A172 (cell line): ENCODE data around the gene REPIN1. TPM values are rescaled to one million over a fixed set of nuclear protein-coding genes. Genes with fewer than 3 reads are reported as not detected.

Experiments
- DNase-seq: peaks from one replicate; pipeline ENCODE4 v3.0.0-alpha.2; 2015; ENCODE audit warnings: low spot score
- total RNA-seq: library from RNA; depleted of rRNA; stranded (reverse); fragments of >200 nt; shearing (Covaris generic); gene quantifications from 2 replicates; pipeline ENCODE4 v1.2.3, GENCODE V29; 2014; rRNA removed

The REPIN1 gene
- total RNA-seq = 237 and 258 TPM in 2 replicates

DNA sequence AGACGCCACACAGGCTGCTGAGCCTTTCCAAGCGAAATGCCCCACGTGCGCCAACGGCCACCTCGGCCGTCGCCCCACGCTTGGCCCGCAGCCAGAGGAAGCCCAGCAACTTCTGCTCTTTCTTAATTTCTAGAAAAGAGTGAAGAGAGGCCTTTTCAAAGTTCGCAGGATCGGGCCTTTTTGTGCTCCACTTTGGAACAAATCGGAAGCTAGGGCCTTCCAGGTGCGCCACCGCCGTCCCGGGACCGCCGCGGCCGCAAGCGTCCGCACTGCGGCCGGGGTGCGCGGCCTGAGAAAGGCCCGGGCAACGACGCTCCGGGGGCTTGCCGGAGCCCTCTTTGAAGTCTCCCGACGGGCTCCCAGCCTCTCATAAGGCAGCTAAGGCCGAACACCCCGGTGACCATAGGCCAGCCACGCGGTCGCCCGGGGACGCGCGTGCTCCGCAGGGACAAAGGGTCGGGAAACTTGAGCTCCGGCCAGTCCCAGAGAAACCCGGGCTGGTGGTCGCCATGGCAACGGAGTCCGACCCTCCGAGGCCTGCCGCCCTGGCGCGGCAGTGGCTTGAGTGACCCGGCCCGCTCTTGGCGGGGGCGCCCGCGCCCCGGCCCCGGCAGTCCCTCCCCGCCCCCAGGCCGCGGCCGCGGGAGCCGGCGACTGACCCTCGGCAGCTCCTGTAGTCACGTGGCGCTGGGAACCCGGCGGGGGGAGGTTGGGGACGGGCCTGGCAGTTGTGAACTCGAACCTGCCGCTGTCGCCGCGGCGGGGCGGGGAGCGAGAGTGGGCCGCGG is at the start of gene REPIN1:
Gene REPIN1, plus strand, starts transcription at position 727 of the 788 bp plus-strand sequence. CDS start 890 bp downstream, outside the sequence.
- DNase-seq = peak; percentile 58

DNA sequence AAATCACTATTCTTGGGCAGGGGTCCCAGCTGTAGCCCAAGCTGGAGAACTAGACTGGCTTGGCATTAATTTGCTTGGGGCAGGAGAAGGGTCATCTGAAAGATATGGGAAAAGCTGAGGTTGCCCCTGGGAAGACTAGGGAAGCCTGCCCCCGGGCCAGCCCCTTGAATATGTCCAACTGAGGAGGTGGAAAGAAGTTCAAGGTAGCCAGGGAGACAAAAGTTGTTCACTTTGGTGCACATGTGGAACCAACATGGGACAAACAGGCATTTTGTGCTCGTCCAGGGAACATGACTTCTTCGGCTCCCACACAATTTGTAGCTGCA is 46.9 kb upstream of the REPIN1 start:
- no peak for DNase-seq

DNA sequence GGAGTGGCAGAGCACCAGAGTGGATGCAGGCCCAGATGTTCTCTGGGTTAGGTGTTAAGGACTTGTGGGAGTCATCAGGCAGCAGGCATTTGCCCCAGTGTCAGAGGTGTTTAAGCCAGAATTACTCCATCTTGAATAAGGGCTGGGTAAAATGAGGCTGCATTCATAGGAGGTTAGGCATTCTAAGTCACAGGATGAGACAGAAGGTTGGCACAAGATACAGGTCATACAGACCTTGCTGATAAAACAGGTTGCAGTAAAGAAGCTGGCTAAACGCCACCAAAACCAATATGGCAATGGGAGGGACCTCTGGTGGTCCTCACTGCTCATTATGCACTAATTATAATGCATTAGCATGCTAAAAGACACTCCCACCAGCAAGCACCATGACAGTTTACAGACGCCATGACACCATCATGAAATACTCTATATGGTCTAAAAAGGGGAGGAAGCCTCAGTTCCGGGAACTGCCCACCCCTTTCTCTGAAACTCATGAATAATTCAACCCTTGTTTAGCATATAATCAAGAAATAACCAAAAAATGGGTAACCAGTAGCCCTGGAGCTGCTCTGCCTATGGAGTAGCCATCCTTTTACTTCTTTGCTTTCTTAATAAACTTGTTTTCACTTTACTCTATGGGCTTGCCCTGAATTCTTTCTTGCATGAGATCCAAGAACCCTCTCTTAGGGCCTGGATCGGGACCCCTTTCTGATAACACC is 46.3 kb upstream of the REPIN1 start:
- DNase-seq = no peak

DNA sequence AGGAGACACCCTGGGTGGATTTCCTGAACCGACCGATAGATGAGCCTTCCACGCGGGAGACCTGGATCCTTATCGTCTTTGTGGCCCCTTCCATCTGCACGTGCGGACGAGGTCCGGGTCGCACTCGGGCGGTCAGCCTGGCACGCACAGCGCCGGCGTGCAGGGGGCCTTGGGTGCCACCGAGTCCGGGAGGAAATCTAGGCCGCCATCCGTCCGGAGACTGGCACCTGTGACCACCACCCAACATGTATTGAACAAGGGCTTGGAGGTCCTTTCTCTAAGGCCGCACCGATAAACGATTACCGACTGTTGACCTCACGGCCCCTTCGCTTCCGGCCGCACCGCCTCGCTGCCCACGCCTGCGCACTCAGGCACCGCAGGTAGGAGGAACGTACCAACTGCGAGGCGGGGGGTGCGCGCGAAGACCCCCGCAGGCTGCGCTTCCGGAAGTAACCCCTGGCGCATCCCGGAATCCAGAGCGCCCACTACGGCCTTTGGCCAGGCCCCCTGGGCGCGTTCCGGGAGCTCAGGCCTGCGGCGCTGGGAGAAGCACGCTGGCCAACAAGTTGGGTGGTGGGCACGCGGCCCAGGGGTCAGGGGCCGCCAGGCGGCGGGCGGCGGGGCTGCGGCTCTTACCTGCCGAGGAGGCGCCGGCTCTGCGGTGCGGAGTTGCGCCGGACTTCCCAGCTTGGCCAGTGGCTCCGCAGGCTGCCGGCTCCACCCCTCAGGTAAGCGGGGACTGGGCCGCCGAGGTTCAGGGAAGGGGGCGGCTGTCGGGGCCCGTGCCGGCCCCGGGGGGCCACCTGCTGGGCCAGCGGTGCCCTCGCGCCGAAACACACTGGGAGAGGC is 45.6 kb upstream of the REPIN1 start, which contains the start of the genes ACTR3C and LRRC61:
Gene ACTR3C, minus strand, starts transcription at position 713 of the 849 bp plus-strand sequence. CDS start 28,249 bp downstream, outside the sequence.
Gene LRRC61, plus strand, starts transcription at position 523 of the 849 bp plus-strand sequence. CDS start 13,507 bp downstream, outside the sequence.
- DNase-seq = no peak

DNA sequence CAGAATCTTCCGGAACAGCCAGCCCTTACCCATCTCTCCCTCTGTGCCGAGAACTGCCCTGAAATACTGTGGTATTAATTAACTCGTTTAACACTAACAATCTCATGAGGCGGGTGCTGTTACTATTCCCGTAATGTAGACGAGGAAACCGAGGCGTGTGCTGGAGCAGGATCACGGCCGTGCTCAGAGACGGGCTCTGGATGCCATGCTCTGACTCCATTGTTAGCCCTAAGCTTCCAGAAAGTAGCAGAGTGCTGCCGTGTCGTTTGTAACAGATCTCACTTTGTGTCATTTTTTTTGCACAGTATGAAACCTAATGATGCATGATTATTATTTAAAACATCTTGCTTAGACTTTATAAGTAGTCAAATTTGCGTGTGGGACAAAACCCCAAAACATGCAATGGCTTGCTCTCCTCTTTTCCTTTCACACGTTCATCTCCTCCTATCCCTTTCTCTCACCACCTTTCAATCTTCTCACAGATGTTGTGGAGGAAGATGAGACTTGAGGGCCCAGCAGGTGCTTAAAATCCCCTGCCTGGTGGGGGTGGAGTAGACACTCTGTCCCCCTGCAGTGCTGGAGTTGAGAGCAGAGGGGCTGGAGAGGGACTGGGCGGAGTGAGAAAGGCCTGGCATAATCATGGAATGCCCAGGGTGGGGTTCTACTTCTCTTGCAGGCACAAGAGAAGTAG is 44.8 kb upstream of the REPIN1 start:
- DNase-seq = no peak

DNA sequence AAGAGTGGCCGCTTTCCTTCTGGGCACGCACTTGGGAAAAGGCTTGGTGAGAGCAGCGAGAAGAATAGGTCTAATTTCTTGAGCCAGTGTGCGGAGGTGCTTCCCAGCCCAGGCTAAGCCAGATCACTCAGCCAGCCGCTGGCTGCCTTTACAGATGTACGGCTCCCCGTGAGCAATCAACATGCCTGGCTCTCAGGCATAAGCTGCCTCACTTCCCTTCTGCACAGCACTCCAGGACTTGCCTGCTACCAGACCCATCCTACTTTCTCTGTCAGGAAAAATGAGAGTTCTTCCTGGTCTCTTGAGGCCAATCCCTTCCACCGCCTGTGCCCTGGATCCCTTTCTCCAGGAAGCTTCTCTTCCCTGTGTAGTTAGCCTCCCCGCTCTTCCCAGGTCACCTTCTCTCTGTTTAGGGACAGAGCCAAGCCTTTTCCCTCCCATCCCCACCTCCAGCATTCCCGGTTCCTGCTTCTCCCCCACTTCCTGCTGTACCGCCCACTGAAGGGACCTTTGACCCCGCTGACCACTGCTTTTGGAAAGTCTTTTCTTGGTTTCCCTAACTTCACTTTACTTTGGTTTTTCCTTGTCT is 44.2 kb upstream of the REPIN1 start:
- DNase-seq = no peak

DNA sequence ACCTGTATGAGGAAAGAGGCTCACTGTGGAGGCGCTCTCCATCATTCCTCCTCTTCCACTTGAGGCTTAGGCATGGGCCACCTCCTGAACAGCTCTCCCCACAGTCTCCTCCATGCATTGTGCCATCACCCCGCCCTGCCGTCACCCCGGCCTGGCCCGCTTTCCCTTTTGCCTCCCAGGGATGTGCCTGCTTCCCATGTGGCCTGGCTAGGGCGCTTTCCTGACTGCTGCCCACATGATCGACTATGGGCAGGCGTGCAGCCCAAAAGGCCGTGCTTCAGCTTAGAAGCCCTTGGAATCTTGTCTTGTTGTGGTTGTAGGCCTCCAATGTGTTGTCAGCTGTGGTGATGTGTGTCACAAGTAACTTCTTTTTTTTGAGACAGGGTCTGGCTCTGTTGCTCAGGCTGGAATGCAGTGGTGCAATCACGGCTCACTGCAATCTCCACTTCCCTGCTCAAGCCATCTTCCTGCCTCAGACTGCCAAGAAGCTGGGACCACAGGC is 43.5 kb upstream of the REPIN1 start:
- no peak for DNase-seq

DNA sequence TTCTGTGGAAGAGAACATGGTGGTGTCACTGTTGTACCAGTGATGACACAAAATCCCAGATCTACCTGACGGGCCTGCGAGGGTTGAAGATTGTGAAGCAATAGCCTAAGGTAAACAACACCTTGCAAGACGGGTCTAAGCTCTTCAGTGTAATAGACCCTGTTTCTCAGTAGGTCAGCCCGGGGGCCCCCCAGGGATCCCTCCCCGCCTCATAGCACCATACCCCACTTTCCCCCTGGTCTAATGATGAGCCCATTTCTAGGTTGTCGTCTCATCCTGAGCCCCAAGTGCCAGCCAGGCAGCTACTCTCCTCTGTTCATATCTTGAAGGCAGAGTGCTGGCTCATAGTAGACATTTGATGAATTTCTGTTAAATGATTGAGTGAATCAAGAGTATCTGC is 42.7 kb upstream of the REPIN1 start:
- DNase-seq = no peak

DNA sequence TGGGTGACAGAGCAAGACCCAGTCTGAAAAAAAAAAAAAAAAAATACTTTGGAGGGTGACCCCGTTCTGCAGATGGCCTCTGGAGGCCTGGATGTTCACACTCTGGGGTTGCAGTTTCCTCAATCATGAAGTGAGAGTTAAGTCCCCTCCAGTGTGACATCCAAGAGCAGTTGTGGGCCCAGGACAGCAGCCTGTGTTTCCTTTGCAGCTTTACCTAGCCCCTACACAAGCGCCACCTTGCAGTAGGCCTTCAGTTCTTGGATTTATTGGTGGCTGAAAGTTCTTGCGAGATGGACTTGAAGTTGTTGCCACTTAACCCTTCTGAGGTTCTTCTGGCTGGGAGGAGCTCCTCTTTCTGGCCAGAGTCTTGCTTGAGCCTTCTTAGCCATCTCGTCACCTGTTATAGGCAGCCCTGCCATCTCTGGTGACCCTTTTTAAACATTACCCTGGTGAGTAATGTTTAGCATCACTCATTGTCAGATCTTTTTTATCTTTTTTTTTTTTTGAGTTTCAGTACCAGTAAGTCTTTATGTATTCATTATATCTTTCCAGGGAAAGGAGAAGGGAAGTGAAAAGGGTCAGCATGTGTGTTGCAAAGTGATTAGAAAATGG is 41.9 kb upstream of the REPIN1 start:
- no peak for DNase-seq

DNA sequence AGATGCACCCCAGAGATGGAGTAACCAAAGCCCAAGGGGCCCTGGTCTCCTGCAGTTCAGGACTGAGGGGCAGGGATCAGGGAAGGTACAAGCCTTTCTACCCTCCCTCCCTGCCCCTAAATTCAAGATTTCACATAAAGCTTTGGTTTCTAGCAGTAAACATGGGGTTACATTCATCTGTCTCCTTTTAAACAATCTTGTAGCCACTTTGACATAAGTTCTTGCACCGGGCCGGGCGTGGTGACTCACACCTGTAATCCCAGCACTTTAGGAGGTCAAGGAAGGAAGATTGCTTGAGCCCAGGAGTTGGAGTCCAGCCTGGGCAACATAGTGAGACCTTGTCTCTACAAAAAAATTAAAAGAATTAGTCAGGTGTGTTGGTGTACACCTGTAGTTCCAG is 41.3 kb upstream of the REPIN1 start:
- DNase-seq = no peak

DNA sequence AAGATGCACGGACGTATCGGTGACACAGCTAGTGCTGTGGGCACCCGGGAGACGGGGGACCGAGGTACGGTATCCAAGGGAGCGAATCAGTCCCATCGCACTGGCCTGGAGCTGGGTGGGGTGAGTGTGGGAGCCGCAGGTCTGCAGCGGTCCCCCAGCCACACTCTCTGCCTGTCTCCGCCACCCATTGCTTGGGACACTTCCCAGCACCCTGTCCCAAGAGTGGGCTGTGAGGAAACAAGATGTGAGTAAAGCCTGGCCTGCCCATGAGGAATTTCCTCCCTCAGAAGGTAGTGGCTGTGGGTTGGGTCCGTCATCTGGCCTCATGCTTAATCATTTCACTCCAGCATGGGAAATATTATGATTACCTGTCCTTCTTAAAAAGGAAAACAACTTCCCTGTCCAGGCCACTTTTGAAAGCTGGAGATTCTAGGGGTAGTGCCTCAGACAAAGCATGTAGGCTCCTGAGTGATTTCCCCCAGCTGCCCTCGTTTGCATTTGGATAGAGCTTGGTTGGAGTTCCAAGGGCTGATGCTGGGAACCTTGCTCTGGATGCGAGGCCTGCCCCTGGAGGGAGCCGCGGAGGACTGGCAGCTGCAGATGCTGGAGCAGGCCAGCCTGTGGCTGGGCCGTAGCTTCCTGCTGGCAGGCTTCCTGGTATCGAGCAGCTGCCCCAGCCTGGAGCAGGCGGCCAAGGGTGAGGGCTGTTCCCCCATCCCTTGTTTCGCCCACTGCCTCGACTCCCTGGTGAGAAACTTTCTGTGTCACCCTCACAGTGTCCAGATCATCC is 39.1 kb upstream of the REPIN1 start:
- no peak for DNase-seq

DNA sequence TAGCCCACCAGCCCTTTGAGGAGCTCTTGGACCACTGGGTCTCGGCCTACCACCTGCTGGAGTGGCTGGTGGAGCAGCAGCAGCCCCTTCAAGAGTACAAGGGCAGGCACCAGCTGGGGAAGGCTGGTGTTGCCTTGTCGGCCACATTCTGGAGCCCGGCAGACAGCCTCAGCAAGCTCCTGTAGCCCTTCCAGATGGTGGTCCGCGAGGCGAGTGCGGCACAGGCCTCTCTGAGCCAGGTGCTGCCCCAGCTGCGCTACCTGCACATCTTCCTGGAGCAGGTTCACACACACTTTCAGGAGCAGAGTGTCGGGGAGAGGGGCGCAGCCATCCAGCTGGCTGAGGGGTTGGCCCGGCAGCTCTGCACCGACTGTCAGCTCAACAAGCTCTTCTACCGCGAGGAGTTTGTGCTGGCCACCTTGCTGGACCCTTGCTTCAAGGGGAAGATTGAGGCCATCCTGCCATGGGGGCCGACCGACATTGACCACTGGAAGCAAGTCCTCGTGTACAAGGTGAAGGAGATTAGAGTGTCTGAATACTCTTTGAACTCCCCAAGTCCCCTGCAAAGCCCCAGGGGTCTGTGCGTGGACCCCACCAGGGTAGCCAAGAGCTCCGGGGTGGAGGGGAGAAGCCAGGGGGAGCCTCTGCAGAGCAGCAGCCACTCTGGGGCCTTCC is 38.3 kb upstream of the REPIN1 start:
- DNase-seq = no peak

DNA sequence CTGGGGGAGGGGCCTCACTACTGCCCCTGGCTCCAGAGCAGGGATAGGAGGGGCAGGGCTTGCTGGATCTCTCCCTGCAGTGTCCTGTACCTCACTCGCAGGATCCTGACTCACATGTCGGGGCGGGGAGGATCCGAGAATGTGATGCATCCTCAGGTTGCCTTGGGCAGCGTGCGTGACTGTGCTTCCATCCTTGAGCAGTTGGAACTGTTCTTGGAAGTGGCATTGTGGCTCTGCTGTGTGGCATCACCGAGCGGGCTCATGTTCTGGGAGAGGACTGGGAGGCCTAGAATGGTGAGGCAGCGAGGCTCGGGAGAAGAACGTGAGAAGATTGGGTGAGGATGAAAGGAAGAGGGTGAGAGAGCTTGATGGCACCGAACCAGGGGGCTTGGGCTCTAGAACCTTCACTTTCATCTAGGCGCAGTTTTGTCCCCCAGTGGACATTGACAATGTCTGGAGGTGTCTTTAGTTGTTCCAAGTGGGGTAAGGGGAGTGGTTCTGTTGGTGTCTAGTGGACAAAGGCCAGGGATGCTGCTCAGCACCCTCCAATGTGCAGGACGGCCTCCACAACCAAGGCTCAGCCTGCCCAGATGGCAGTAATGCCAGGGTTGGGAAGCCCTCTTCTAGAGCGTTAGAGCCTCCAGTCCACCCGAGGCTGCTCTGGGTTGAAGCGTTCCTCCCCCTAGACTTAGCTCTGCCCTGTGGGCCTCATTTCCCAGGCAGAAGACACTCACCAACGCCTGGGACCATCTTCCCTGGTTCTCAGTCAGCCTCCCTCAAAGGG is 35.6 kb upstream of the REPIN1 start:
- DNase-seq = no peak

DNA sequence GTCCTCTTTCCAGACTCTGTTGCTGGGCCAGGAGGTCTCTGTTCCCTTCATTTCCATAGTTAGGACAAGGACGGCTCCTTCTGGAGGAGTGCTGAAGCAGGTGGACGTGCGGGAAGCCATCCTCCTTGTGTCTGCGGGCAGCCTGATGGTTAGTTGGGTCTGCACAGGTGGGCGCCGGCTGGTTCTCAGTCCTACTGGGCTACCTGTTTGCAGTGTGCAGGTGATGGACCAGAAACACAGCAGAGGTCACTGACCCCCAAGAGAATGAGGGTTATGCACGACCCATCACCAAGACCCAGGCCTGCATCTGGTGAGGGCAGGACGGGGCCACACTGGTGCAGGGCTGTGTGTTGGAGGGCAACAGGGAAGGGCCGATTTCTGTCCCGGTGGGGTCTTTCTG is 35.0 kb upstream of the REPIN1 start:
- DNase-seq = no peak

DNA sequence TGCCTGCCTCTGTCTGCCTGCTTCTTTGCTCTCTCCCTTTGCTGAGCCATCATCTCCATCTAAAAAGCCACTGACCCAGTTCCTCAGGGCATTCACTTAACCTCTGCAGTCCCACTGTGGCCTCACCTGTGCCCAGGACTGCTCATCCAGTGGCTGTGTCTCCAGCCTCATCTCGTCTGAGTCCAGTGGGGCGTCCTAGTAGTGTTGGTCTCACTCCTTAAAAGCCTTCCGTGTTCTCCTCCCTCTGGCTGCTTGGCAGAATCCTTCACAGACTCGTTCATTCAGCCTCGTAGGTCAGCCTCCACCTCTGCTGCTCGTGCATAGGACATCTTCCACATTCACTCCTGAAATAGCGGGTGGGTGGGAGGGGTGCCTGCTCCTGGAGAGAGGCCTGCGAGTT is 34.5 kb upstream of the REPIN1 start:
- no peak for DNase-seq

DNA sequence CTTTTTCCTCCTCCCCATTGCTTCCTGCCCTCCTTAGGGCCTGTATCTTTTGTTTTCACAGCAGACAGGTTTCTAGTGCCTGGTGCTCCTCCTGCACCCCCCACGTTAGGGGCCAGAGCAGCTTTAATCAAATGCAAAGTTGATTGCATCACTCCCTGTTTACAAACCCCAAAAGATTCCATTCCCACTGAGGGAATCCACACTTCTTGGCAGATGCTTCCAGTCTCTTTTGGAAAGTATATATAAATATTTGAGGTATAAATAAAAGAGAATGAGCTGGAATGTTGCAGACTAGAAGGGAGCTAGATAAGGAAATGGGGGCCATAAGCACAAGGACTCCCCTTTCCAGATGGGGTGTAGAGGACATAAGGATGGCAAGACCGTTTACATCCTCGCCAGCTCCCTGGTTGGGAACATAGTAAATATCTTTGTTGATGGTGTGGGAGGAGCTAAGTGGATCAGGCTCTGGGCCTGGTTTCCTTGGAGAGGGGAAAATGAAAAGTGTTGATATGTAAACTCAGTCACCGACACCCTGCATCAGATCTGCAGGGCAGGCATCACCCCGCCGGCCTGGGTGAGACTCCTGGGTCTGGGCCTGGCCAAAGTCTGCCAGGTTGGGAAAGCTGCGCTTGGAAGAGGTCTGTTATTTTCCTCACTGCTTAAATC is 33.4 kb upstream of the REPIN1 start:
- DNase-seq = no peak

DNA sequence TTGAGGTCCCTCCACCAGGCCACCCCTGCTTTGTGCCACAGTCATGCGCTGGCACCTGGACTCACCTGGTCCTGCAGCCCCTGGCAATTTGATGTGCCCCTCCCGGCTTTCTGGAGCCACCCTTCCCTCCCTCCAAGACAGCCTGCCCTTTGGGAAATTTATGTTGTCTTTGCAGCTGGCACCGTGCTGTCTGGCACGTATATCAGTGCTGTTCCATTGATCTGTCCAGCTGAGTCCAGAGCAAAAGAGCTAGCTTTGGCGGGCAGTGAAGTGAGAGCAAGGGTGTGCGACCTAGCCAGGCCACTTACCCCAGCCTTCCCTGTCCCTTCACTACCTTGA is 32.9 kb upstream of the REPIN1 start:
- no peak for DNase-seq

DNA sequence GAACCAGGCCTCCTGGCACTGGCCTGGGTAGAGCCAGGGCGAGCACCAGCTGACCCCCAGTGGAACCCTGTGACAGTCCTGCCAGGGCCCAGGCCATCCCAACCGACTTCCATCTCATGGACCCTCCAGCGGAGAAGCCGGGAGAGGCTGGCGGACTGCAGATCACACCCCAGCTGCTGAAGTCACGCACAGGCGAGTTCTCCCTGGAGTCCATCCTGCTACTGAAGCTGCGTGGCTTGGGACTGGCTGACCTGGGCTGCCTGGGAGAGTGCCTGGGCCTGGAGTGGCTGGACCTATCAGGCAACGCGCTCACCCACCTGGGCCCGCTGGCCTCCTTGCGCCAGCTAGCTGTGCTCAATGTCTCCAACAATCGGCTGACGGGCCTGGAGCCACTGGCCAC is 31.9 kb upstream of the REPIN1 start:
- no peak for DNase-seq
